B cell (primary cell): Measurements from ENCODE around the gene NKIRAS2. TPM values are rescaled to one million over a fixed set of nuclear protein-coding genes. Genes with fewer than 3 reads are reported as not detected.

ENCODE experiments used
- ATAC-seq: fragments of 200-7000 bp; cut with Tn5 transposase; one replicate; pipeline ENCODE4 v1.10.0; 2021; ENCODE audit warnings: low read depth, mild to moderate bottlenecking, moderate number of reproducible peaks, moderate library complexity
- CTCF ChIA-PET: fragments of 350-600 bp; sonication (Branson Sonifier 250); formaldehyde crosslinking; loops from one replicate; lab custom pipeline; 2021; ENCODE audit warnings: antibody characterized with exemption, inconsistent platforms; lab: Charles Lee
- POLR2A ChIA-PET: fragments of 350-600 bp; sonication (Branson Sonifier 250); formaldehyde crosslinking; loops from one replicate; lab custom pipeline; 2021; ENCODE audit warnings: antibody characterized with exemption; lab: Charles Lee
- DNase-seq: peaks from one replicate; pipeline ENCODE4 v3.0.0; 2013
- H2AFZ ChIP-seq: 2 replicates; pipeline ENCODE4 v1.6.1; 2012; ENCODE audit warnings: mild to moderate bottlenecking, low read depth, low read length; ENCODE audit not compliant: insufficient read depth, poor library complexity, severe bottlenecking
- H3K27ac ChIP-seq, 2 donors: 1 replicate in 1 of 2; 2 replicates in 1 of 2; pipeline ENCODE4 v1.5.1; 2012 to 2013; ENCODE audit warnings: low read length in 2 of 2, mild to moderate bottlenecking in 2 of 2, moderate library complexity in 1 of 2
- H3K27me3 ChIP-seq, 4 experiments: fragments of 200-600 bp in 1 of 4; sonication (generic) in 1 of 4; replicated peaks in 1 of 4; 1 replicate in 2 of 4; 2 replicates in 2 of 4; pipeline versions ENCODE4 v1.6.1 to v1.7.0; 2013 to 2016; ENCODE audit warnings: low read length in 3 of 4, mild to moderate bottlenecking in 2 of 4, mixed read lengths in 1 of 4, moderate library complexity in 1 of 4; ENCODE audit not compliant: insufficient read depth in 4 of 4, control insufficient read depth in 3 of 4; ENCODE audit errors: control extremely low read depth in 1 of 4
- H3K36me3 ChIP-seq, 2 experiments: replicated peaks in 1 of 2; 1 replicate in 1 of 2; 2 replicates in 1 of 2; pipeline versions ENCODE4 v1.6.1 to v1.7.1; 2013; ENCODE audit warnings: low read length in 1 of 2; ENCODE audit not compliant: insufficient read depth in 2 of 2, control insufficient read depth in 1 of 2; ENCODE audit errors: control extremely low read depth in 1 of 2, extremely low read depth in 1 of 2
- H3K4me1 ChIP-seq, 2 donors: fragments of 200-600 bp in 1 of 2; sonication (generic) in 1 of 2; 1 replicate in 1 of 2; 2 replicates in 1 of 2; pipeline versions ENCODE4 v1.5.1 to v1.6.1; 2013 to 2017; ENCODE audit warnings: low read length in 2 of 2; ENCODE audit not compliant: control insufficient read depth in 2 of 2, insufficient read depth in 2 of 2
- H3K4me2 ChIP-seq: replicated peaks from 2 replicates; pipeline ENCODE3; 2012; ENCODE audit warnings: mild to moderate bottlenecking, low read depth, low read length; ENCODE audit not compliant: poor library complexity, severe bottlenecking
- H3K4me3 ChIP-seq, 5 experiments: fragments of 200-600 bp in 1 of 5; sonication (generic) in 1 of 5; 1 replicate in 3 of 5; 2 replicates in 2 of 5; pipeline versions ENCODE4 v1.5.1 to v1.7.0; 2011 to 2016; ENCODE audit warnings: low read length in 4 of 5, mild to moderate bottlenecking in 4 of 5, low read depth in 2 of 5, control low read depth in 1 of 5, moderate library complexity in 1 of 5; ENCODE audit not compliant: insufficient read depth in 1 of 5; ENCODE audit errors: control extremely low read depth in 1 of 5, extremely low read depth in 1 of 5
- H3K79me2 ChIP-seq: fragments of 200-600 bp; sonication (generic); one replicate; pipeline ENCODE4 v1.6.0; 2016; ENCODE audit warnings: low read length; ENCODE audit not compliant: control insufficient read depth, insufficient read depth
- H3K9ac ChIP-seq: fragments of 200-600 bp; sonication (generic); 2 replicates; pipeline ENCODE4 v1.6.1; 2017; ENCODE audit warnings: mild to moderate bottlenecking, low read length, moderate library complexity
- H3K9me3 ChIP-seq, 3 donors: one replicate each; pipeline versions ENCODE4 v1.6.1 to v1.7.1; 2013; ENCODE audit warnings: low read length in 2 of 3; ENCODE audit not compliant: control insufficient read depth in 2 of 3, insufficient read depth in 1 of 3; ENCODE audit errors: control extremely low read depth in 1 of 3
- H4K20me1 ChIP-seq: 2 replicates; pipeline ENCODE4 v1.6.0; 2012; ENCODE audit warnings: mild to moderate bottlenecking, low read length; ENCODE audit not compliant: insufficient read depth, control insufficient read depth, poor library complexity, severe bottlenecking
- H3K27ac Mint-ChIP-seq: one replicate; pipeline ENCODE4 v1.8.0; 2021; ENCODE audit warnings: mixed read lengths
- H3K27me3 Mint-ChIP-seq: one replicate; pipeline ENCODE4 v1.8.0; 2021; ENCODE audit warnings: mixed read lengths
- H3K4me1 Mint-ChIP-seq: one replicate; pipeline ENCODE4 v1.8.0; 2021; ENCODE audit warnings: mixed read lengths
- H3K4me3 Mint-ChIP-seq: one replicate; pipeline ENCODE4 v1.8.0; 2021; ENCODE audit warnings: mixed read lengths
- H3K9me3 Mint-ChIP-seq: one replicate; pipeline ENCODE4 v1.8.0; 2022; ENCODE audit warnings: mixed read lengths; ENCODE audit not compliant: insufficient read depth
- CTCF ChIP-seq: fragments of 200-600 bp; IDR thresholded peaks from one replicate; pipeline ENCODE4 v1.8.0; 2022; ENCODE audit warnings: antibody characterized with exemption, mild to moderate bottlenecking
- EZH2 ChIP-seq: IDR thresholded peaks from 2 replicates; pipeline ENCODE4 v1.6.1; 2012; ENCODE audit warnings: borderline replicate concordance, low read depth, mild to moderate bottlenecking, moderate library complexity, low read length; ENCODE audit not compliant: insufficient read depth, poor library complexity, severe bottlenecking
- WGBS: methylation state at CpG from one replicate; pipeline ENCODE4 v1.1.5; 2013; ENCODE audit warnings: missing lambda C conversion rate; ENCODE audit not compliant: insufficient coverage; 5-methylcytosine and 5-hydroxymethylcytosine counted together
- intact Hi-C: fragments of 100-400 bp; cut with micrococcal nuclease; formaldehyde crosslinking; loops from one replicate; pipeline ENCODE4 v1.10.0; 2022
- polyA plus RNA-seq: library from polyadenylated mRNA; depleted of rRNA; stranded (reverse); fragments of >200 nt; gene quantifications from 2 replicates; pipeline ENCODE4 v1.2.3, GENCODE V29; 2012
- total RNA-seq, 2 donors: library from RNA; stranded (reverse); fragments of 120-200 nt in 1 of 2; gene quantifications; 1 replicate in 1 of 2; 2 replicates in 1 of 2; pipeline versions ENCODE4 v1.2.3 to v1.2.4, GENCODE V29; 2013 to 2022

Gene NKIRAS2
- total and polyA plus RNA-seq, 2 donors (not counting 1 experiment from before 2014, with no cell fraction given) = 22.0 to 29.2 TPM

GRCh38 chr17:41975099-41976083 lies 44.5 kb upstream of the NKIRAS2 start:
- peaks cover 16% of the 10 kb centered on the region for H3K79me2 ChIP-seq
- TF ChIP-seq EZH2 (no peak), CTCF (no peak)
- DNase-seq (no peak), ATAC-seq (no peak)
- no peaks in the 10 kb centered on the region for H3K27me3 ChIP-seq
- ChIA-PET POLR2A (interaction anchor here (1.2 kb wide), 1 partner anchor 9 kb away, joined by 3 read pairs; the partner anchor contains the start of gene CNP), CTCF (interaction anchor here (0.6 to 2.8 kb wide), 4 partner anchors 12 to 93 kb away, joined by 3 to 11 read pairs (median 6); partner anchors contain the start of gene DNAJC7)
- H3K9ac ChIP-seq = no peak overlapping the region
- peaks cover 33% of the 10 kb centered on the region for H4K20me1 ChIP-seq
- H3K4me3 ChIP-seq = no peak overlapping the region
- intact Hi-C loops = no loop called here
- no peak overlapping the region for H3K4me3 Mint-ChIP-seq
- H3K9me3 Mint-ChIP-seq = no peaks in the 10 kb centered on the region
- no peak overlapping the region for H3K27ac ChIP-seq
- H3K4me1 ChIP-seq = peaks cover 11 to 39% of the 10 kb centered on the region in 2 donors
- H3K9me3 ChIP-seq = peaks cover 0 to 3% (median 0%) of the 10 kb centered on the region in 3 donors
- H3K4me2 ChIP-seq = no peak overlapping the region
- peak overlapping the region; percentile 56 for H3K27ac Mint-ChIP-seq
- H3K27me3 Mint-ChIP-seq = no peaks in the 10 kb centered on the region
- peaks cover 5 to 73% of the 10 kb centered on the region in 2 experiments for H3K36me3 ChIP-seq
- H2AFZ ChIP-seq = no peak overlapping the region
- H3K4me1 Mint-ChIP-seq = peaks cover 34% of the 10 kb centered on the region
- 95% methylated on average over 8 of the region's 9 CpGs for WGBS
